A549 treated with GW870086 at 1 μM for 4 hours (cell line): ENCODE data around the gene POU1F1. TPM values are rescaled to one million over a fixed set of nuclear protein-coding genes. Genes with fewer than 3 reads are reported as not detected.

Experiments
- total RNA-seq: library from RNA; stranded (reverse); fragments of 200-300 nt; extraction: Qiagen RNA extraction; gene quantifications from 5 replicates; pipeline ENCODE4 v1.2.3, GENCODE V29; 2022; ENCODE audit warnings: low read depth

Gene POU1F1
- not detected in 5 replicates for total RNA-seq

GRCh38 chr3:87276484-87276883 lies at the start of gene POU1F1:
Gene POU1F1, minus strand, starts transcription at chr3:87276584. Its CDS starts 122 bp downstream, at chr3:87276462.

DNA sequence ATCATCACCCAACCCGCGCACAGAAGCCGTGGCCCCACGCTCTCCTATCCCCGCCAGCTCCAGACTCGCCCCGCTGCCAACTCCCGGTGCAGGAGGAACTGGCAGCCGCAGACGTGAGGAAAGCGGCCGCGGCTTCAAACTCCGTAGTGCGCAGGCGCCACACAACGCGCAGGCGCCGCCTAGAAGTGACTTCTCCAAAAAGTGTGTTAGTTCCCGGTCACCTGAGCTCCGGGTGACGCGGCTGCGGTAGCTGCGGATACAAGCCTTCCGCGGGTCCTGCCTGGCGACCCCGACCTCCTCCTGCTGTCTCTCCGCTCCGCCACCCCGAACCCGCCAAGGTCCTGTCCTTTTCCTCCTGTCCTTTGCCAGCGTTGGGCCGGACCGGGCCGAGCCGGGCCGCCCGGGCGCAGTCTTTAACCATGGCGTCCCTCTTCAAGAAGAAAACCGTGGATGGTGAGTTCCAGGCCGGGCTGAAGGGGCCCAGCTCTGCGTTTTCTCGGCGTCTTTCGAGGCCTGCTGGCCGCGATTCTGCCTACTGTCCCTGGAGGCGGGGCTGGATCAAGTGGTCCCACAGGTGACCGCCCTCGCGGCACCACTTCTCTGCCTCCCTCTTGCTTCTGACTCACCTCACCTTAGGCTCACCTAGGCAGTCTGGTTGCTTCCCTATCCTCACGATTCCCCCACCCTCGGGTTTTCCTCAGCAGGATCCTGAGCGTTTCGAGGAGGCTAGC lies 49.1 kb downstream of the POU1F1 start, which contains the start of gene CHMP2B:
Gene CHMP2B, plus strand, starts transcription at position 206 of the 731 bp plus-strand sequence. Its CDS starts 214 bp downstream, at position 420.

Other genes starting within 250 kb of the POU1F1 start
- 76.5 to 87.6 TPM (median 79.6 TPM) in 5 replicates for gene CHMP2B, start 49.3 kb downstream of the POU1F1 start, total RNA-seq